CD4-positive, alpha-beta T cell treated with Interleukin-21 for 1 hour (primary cell): Measurements from ENCODE around the gene PROSER2.
A peak's percentile ranks its signal among the peaks of the same experiment; 100 is the strongest.
"Not testable (repeated sequence)": the region's sequence is repeated elsewhere in the genome, so short reads cannot be mapped to it uniquely, and the experiment has no call there.

Experiments
- DNase-seq: peaks from one replicate; pipeline ENCODE4 v3.0.0-alpha.2; 2020

PROSER2 gene

GRCh38 chr10:11838298-11838852 lies 15.2 kb downstream of the PROSER2 start:
- DNase-seq = no peak

GRCh38 chr10:11841375-11841774 lies 18.2 kb downstream of the PROSER2 start:
- DNase-seq = no peak

- no peak for DNase-seq
These were observed 19.3 kb downstream of the PROSER2 start for GRCh38 chr10:11842411-11842810.

- DNase-seq = no peak
These were observed 22.0 kb downstream of the PROSER2 start for GRCh38 chr10:11845113-11845512.

- DNase-seq = no peak
These were observed 23.4 kb downstream of the PROSER2 start for GRCh38 chr10:11846542-11846941.

- no peak for DNase-seq
These were observed 26.1 kb downstream of the PROSER2 start for GRCh38 chr10:11849277-11849676.

GRCh38 chr10:11849911-11850310 lies 26.8 kb downstream of the PROSER2 start:
- DNase-seq = no peak

- DNase-seq = no peak
These were observed 28.8 kb downstream of the PROSER2 start for GRCh38 chr10:11851910-11852309.

- DNase-seq = not testable (repeated sequence)
These were observed 29.5 kb downstream of the PROSER2 start for GRCh38 chr10:11852637-11853036.

- DNase-seq = no peak
These were observed 30.3 kb downstream of the PROSER2 start for GRCh38 chr10:11853468-11853867.

GRCh38 chr10:11854301-11854700 lies 31.1 kb downstream of the PROSER2 start:
- DNase-seq = no peak

GRCh38 chr10:11856089-11856488 lies 32.9 kb downstream of the PROSER2 start:
- DNase-seq = no peak

GRCh38 chr10:11856678-11857077 lies 33.5 kb downstream of the PROSER2 start:
- DNase-seq = no peak

GRCh38 chr10:11858093-11858492 lies 34.9 kb downstream of the PROSER2 start:
- DNase-seq = no peak

- DNase-seq = no peak
These were observed 38.2 kb downstream of the PROSER2 start for GRCh38 chr10:11861341-11861740.

- DNase-seq = no peak
These were observed 38.8 kb downstream of the PROSER2 start for GRCh38 chr10:11861811-11862428.

- peak; percentile 51 for DNase-seq
These were observed 40.4 kb downstream of the PROSER2 start for GRCh38 chr10:11863353-11864109.

GRCh38 chr10:11864727-11865126 lies 41.6 kb downstream of the PROSER2 start:
- no peak for DNase-seq

GRCh38 chr10:11865561-11865960 lies 42.4 kb downstream of the PROSER2 start:
- DNase-seq = no peak

GRCh38 chr10:11866199-11866925 lies 43.2 kb downstream of the PROSER2 start:
- DNase-seq = no peak

- DNase-seq = no peak
These were observed 46.1 kb downstream of the PROSER2 start for GRCh38 chr10:11869219-11869618.

- DNase-seq = no peak
These were observed 46.7 kb downstream of the PROSER2 start for GRCh38 chr10:11869743-11870460.

- no peak for DNase-seq
These were observed 47.3 kb downstream of the PROSER2 start for GRCh38 chr10:11870461-11870780.
